Esophagus squamous epithelium (tissue), 5 donors: ENCODE results near the gene INPP4B. TPM values are rescaled to one million over a fixed set of nuclear protein-coding genes. Genes with fewer than 3 reads are reported as not detected.

Experiments used
- DNase-seq: peaks from one replicate; lab custom pipeline; 2025; lab: John Stamatoyannopoulos, UW
- H3K27ac ChIP-seq, 4 donors: fragments of 200-600 bp; sonication (generic); one replicate each; pipeline ENCODE4 v1.5.1; 2016 to 2019; ENCODE audit warnings: mild to moderate bottlenecking in 1 of 4
- H3K27me3 ChIP-seq, 4 donors: fragments of 200-600 bp; sonication (generic); 1 replicate in 3 of 4; 2 replicates in 1 of 4; pipeline versions ENCODE4 v1.5.1 to v1.6.0; 2017 to 2021; ENCODE audit warnings: antibody characterized with exemption in 1 of 4
- H3K36me3 ChIP-seq, 3 donors: fragments of 200-600 bp; sonication (generic); one replicate each; pipeline ENCODE4 v1.5.1; 2016 to 2019
- H3K4me1 ChIP-seq, 3 donors: fragments of 200-600 bp; sonication (generic); one replicate each; pipeline ENCODE4 v1.5.1; 2017 to 2019
- H3K4me3 ChIP-seq, 4 donors: fragments of 200-600 bp; sonication (generic); 1 replicate in 3 of 4; 2 replicates in 1 of 4; pipeline ENCODE4 v1.5.1; 2016 to 2019; ENCODE audit warnings: mild to moderate bottlenecking in 2 of 4, moderate library complexity in 1 of 4
- H3K9me3 ChIP-seq, 3 donors: fragments of 200-600 bp; sonication (generic); one replicate each; pipeline ENCODE4 v1.5.1; 2016 to 2019
- CTCF ChIP-seq, 6 experiments: fragments of 450-650 bp in 4 of 6; fragments of 200-600 bp in 2 of 6; sonication (generic) in 2 of 6; IDR thresholded peaks; one replicate each; pipeline ENCODE4 v1.5.1; 2016 to 2019; ENCODE audit warnings: antibody characterized with exemption in 6 of 6, mild to moderate bottlenecking in 4 of 6, moderate library complexity in 4 of 6
- POLR2A ChIP-seq, 4 donors: fragments of 450-650 bp; IDR thresholded peaks; one replicate each; pipeline ENCODE4 v1.6.1; 2017; ENCODE audit warnings: antibody characterized with exemption in 4 of 4, mild to moderate bottlenecking in 4 of 4, moderate library complexity in 3 of 4
- WGBS, 2 donors: methylation state at CpG; one replicate each; pipeline ENCODE4 v1.1.5; 2018; 5-methylcytosine and 5-hydroxymethylcytosine counted together
- intact Hi-C: fragments of 100-400 bp; cut with DNase I; formaldehyde crosslinking; loops from one replicate; pipeline ENCODE4 v1.15.0; 2022
- total RNA-seq, 4 donors: library from RNA; depleted of rRNA; stranded (reverse); fragments of >200 nt; gene quantifications; one replicate each; pipeline ENCODE4 v1.1.0, GENCODE V29; 2016
- donor health status: DM: yes; HTN: yes; CAD: no.

The INPP4B gene
- total RNA-seq, 4 donors from 2014 or later, result 14.3 to 49.7 (median 21.3) TPM

- Histone ChIP-seq H3K4me3 (no peak overlapping the region), H3K27ac (no peak overlapping the region), H3K27me3 (no peaks in the 10 kb centered on the region), H3K36me3 (no peaks in the 10 kb centered on the region), H3K4me1 (no peaks in the 10 kb centered on the region), H3K9me3 (no peaks in the 10 kb centered on the region)
- no peak for DNase-seq
- no peak for TF ChIP-seq POLR2A (IDR thresholded peaks at IDR 0.05)
- no peak for TF ChIP-seq CTCF (IDR thresholded peaks at IDR 0.05)
- intact Hi-C loops, result no loop called here
Measured at GRCh38 chr4:142411993-142412392, 434.1 kb downstream of the INPP4B start.

GRCh38 chr4:142408003-142408441 is 438.1 kb downstream of the INPP4B start:
- Histone ChIP-seq H3K27me3 (no peaks in the 10 kb centered on the region), H3K36me3 (no peaks in the 10 kb centered on the region), H3K27ac (no peak overlapping the region), H3K4me3 (no peak overlapping the region), H3K4me1 (peaks cover 12 to 35% (median 12%) of the 10 kb centered on the region in 3 donors), H3K9me3 (no peaks in the 10 kb centered on the region)
- DNase-seq, result no peak
- TF ChIP-seq POLR2A (IDR thresholded peaks at IDR 0.05) (no peak), CTCF (IDR thresholded peaks at IDR 0.05) (no peak)
- 46 to 60% methylated on average over 5 of the region's 5 CpGs for WGBS, 2 donors
- intact Hi-C loops, result no loop called here

GRCh38 chr4:142407596-142407995 is 438.5 kb downstream of the INPP4B start:
- intact Hi-C loops, result no loop called here
- Histone ChIP-seq H3K4me3 (no peak overlapping the region), H3K9me3 (no peaks in the 10 kb centered on the region), H3K27ac (no peak overlapping the region), H3K4me1 (peaks cover 12 to 38% (median 12%) of the 10 kb centered on the region in 3 donors), H3K27me3 (no peaks in the 10 kb centered on the region), H3K36me3 (no peaks in the 10 kb centered on the region)
- TF ChIP-seq CTCF (IDR thresholded peaks at IDR 0.05) (no peak), POLR2A (IDR thresholded peaks at IDR 0.05) (no peak)
- 47 to 67% methylated on average over 2 of the region's 2 CpGs for whole genome bisulfite sequencing, 2 donors
- DNase-seq, result no peak

DNA sequence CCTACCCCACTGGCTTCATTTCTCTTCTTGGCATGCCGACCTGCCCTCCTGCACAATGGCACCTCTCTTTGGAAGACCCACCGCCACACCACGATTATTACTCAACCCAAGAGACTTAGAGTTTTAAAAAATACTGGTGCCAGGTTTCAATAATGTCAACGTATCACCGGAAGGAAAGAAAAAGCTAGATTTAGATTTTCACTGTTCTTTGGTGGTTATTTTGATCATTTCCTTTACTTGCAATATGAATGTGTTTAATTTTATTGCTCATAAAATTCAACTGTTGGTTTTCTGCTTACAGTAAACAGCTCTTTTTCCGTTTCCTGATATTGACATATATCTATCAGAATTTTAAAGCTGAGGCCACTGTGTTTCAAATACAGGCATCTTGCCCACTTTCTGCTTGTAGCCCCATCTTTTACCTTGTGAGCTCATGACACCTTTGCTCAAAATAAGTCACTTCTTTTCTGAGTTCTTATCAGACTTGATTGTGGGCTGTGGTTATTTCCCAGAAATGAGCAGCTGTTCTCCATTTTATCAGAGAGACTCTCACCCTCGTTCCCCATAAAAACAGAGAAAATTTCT is 439.1 kb downstream of the INPP4B start:
- Histone ChIP-seq H3K27ac (peak overlapping the region in 2 of 4 donors; percentile 13 to 79), H3K27me3 (no peaks in the 10 kb centered on the region), H3K9me3 (no peaks in the 10 kb centered on the region), H3K4me3 (no peak overlapping the region), H3K36me3 (no peaks in the 10 kb centered on the region), H3K4me1 (peaks cover 12 to 38% (median 12%) of the 10 kb centered on the region in 3 donors)
- 65 to 71% methylated on average over 7 of the region's 7 CpGs for WGBS, 2 donors
- DNase-seq, result no peak
- TF ChIP-seq CTCF (IDR thresholded peaks at IDR 0.05) (no peak), POLR2A (IDR thresholded peaks at IDR 0.05) (no peak)
- intact Hi-C loops, result no loop called here

DNA sequence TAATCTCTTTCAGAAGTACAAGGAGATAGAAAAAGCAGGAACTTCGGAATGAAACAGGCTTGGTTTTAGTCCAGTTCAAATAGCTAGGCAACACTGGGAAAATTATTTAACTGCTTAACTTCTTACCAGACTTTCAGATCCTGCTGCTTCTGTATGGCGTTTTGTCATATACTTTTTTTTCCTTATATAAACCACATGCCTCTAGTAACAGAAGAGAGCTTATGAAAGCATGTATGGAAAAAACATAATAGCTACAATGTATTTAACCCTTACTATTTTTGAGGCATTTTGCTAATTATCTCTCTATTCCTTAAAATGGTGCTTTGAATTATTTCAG is 439.6 kb downstream of the INPP4B start:
- H3K9me3 ChIP-seq, result no peaks in the 10 kb centered on the region
- no peaks in the 10 kb centered on the region for H3K36me3 ChIP-seq
- intact Hi-C loops, result no loop called here
- H3K4me3 ChIP-seq, result no peak overlapping the region
- WGBS, 2 donors, result 42 to 48% methylated on average over 2 of the region's 2 CpGs
- peaks cover 12 to 38% (median 12%) of the 10 kb centered on the region in 3 donors for H3K4me1 ChIP-seq
- peak overlapping the region in 3 of 4 donors; percentile 13 to 82 (median 79) for H3K27ac ChIP-seq
- H3K27me3 ChIP-seq, result no peaks in the 10 kb centered on the region
- DNase-seq, result no peak
- TF ChIP-seq CTCF (IDR thresholded peaks at IDR 0.05) (no peak), POLR2A (IDR thresholded peaks at IDR 0.05) (no peak)
